Hippocampal formation (tissue), 2 donors: ENCODE data around the gene ZNF169.
"Not testable (repeated sequence)": the region's sequence is repeated elsewhere in the genome, so short reads cannot be mapped to it uniquely, and the experiment has no call there.

Source experiments
- DNase-seq, 2 donors: peaks; one replicate each; lab custom pipeline; 2025; lab: John Stamatoyannopoulos, UW

ZNF169 gene

DNA sequence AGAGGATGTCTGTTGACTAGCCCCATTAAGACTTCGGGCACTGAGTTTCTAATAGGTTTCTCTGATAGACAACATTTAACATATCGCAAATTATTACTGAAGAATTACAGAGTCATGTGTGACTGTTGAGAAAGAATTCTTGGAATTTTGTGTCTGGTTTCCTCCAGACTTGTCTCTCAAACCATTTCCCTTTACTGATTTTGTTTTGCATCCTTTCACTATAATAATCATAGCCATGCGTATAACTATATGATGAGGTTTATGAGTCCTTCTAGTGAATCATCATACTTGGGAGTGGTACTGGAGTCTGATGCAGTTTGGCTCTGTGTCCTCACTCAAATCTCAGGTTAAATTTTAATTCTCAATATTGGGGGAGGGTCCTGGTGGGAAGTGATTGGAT is 27.0 kb downstream of the ZNF169 start:
- DNase-seq = no peak

DNA sequence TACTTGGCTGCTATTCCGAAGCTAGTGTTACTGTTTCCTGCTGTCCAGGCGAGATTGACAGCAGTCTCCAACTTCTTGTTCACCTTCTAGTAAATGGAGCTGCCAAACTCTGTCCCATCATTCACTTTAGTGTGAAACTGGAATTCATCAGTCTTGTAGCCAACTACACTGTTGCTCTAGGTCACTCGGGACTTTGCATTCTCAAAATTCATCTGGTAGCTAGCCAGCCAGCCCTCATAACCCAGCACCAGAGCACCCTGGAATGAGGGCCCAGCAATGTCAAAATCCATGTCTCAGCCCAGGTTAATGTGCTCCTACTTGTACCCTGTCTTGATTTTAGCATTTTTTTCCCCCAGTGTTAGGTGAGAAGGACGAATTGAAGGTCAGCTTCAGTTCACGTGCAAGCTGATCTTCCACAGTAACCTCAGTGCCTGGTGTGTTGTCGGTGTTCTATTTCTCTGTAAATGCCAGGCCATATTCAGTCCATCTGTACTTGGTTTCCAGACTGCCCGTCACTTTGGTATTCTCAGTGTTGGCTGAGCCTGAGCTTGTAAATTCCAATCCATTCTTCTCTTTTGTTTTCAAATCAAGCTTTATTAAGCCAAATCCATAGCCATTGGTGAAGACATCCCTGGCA is 28.9 kb downstream of the ZNF169 start:
- no peak for DNase-seq

DNA sequence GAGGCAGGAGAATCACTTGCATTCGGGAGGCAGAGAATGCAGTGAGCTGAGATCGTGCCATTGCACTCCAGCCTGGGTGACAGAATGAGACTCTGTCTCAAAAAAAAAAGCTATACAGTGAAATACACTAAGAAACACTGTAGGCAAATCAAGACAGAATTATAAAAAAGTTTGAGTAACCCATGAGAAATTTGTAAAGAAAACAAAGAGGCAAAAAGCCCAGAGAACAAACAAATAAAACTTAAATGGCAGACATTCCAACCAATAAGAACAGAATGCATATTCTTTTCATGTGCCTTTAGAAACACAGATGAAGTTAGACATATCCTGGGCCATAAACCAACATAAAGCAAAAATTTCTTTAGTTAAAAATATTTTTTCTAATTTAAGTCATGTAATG is 30.6 kb downstream of the ZNF169 start:
- no peak for DNase-seq

DNA sequence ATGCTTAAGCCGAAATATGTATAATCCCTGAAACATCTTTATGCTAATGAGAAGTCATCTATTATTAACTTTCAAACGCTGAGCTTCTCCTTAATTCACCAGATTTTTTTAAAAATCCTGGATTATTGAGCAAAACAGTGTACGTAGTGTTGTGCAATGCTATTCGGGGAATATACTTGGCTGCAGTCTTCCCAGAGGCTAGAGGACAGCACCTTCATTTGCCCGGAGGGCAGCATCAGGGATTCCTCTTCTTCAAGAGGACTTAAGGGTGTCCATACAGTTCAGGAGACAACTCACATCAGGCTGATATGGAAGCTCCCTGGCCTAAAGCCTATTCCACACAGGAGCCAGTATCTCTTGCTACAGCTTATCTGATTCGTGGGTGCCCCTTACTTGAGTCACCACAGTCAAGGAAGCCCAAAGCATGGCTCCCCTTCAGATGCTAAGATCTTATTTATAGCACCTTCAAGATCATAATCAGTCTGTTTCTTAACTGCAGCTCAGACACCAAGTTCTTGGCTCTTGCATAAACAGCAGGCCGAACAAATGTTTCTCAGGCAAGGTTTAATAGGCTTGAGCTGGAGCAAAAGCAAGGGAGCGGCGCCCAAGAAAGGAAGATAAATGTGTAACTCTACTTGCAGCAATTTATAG is 40.0 kb downstream of the ZNF169 start:
- DNase-seq = peak in 1 of 2 donors; percentile 41

DNA sequence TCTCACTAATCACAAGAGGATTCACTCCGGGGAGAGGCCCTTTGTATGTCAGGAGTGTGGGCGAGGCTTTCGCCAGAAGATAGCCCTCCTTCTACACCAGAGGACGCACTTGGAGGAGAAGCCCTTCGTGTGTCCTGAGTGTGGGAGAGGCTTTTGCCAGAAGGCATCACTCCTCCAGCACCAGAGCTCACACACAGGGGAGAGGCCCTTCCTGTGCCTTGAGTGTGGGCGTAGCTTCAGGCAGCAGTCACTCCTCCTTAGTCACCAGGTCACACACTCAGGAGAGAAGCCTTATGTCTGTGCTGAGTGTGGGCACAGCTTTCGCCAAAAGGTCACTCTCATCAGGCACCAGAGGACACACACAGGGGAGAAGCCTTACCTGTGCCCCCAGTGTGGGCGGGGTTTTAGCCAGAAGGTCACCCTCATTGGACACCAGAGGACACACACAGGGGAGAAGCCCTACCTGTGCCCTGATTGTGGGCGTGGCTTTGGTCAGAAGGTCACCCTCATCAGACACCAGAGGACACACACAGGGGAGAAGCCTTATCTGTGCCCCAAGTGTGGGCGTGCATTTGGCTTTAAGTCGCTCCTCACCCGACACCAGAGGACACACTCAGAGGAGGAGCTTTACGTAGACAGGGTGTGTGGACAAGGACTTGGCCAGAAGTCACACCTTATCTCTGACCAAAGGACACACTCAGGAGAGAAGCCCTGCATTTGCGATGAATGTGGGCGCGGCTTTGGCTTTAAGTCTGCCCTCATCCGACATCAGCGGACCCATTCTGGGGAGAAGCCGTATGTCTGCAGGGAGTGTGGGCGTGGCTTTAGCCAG is 41.6 kb downstream of the ZNF169 start:
- DNase-seq = no peak

DNA sequence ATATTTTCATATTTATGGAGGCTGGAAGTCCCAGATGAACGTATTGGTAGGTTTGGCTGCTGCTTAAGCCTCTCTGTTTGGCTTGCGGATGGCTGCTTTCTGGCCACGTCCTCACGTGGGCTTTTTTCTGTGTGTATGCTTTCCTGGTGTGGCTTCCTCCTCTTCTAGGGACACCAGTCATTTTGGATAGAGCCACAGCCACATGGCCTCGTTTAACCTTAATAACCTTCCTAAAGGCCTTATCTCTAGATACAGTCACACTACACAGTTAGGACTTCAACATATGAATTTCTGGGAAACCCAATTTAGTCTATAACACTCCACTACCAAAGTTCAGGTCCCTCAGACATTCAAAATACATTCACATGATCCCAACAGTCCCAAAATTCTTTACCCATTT is 42.5 kb downstream of the ZNF169 start:
- DNase-seq = no peak

DNA sequence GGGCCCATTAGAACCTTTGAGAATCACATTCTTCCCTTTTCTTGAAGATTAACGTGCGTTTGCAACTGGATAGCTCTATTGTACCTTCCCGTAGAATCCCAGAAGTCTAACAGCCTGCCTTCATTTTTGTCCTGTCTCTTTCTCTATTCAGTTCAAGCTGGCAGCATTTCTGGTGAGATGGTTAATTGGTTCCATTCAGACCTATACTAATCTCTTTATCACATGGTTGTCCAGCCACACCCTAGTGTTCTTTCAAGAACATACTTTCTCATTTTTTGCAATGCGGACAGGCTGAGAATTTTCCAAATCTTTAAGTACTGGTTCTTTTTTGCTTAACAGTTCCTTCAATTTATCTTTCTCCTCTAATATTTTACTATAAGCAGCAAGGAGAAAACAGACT is 43.3 kb downstream of the ZNF169 start:
- no peak for DNase-seq

DNA sequence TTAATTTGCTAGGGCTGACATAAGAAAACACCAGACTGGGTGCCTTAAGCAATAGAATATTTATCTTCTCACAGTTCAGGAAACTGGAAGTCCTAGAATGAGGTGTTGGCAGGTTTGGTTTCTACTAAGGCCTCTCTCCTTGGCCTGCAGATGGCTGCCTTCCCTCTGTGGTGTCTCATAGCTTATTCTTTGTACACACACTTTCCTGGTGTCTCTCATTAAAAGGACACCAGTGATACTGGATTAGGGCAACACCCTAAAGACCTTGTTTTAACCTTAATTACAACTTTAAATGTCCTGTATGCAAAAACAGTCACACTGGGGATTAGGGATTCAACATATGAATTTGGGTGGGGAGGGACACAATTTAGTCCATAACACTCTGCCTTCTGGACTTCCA is 44.2 kb downstream of the ZNF169 start:
- no peak for DNase-seq

DNA sequence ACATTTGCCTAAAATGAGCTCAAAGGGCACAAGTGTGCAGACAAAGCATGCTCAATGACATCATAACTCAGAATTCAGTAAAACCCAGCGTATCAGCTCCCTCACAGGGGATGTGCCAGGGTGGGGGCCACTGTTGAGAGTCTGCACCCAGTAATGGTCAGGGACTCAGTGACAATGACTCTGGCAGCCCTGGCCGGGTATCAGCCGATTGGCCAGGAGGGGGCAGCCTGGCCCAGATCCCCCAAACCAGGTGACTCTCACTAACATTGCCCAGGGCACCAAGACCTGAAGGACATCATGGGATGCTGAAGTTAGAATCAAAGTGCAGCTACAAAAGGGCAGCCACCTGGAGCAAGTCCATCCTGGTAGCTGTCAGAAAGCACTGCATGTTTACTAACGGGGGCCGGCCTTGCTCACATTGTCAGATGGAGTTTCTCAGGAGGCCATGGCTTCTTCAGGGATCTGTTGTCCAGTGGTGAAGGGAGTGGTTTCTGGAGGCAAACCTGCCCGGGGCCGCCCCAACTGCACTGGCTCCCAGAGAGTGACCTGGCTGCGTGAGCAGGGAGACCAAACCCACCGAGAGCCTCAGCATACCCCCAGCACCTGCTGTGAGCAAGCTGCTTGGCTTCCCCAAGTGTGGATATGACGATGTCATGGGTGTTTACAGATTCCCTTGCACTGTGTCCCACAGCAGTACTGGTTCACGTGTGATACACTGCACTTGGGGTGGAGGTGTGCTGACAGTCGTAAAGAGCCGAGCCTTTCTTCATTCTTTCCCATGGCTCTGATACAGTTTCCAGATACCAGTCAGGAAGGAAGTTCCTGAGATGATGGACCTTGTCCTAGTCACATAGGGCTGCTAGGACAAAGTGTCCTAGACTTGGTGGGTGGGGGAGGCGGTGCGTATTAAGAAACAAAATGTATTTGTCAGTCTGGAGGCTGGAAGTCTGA is 56.2 kb downstream of the ZNF169 start:
- not testable (repeated sequence) for DNase-seq

DNA sequence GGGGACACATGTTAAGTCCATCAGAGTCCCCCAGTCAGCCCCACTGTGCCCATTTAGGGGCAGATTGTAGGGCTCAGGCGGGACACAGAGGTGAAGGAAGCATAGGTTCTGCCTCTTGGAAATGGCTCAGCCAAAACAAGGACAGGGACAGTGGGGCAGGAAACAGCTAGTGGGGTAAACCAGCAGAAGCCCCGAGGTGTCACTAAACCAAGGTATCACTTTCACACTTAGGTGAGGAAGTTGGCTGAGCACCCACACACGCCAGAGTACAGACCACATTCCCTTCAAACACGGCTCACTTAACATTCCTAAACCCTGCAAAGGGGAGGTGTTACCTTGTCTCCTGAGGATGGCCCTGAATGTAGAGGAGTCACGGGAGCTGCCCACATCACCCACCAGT is 57.1 kb downstream of the ZNF169 start:
- not testable (repeated sequence) for DNase-seq

DNA sequence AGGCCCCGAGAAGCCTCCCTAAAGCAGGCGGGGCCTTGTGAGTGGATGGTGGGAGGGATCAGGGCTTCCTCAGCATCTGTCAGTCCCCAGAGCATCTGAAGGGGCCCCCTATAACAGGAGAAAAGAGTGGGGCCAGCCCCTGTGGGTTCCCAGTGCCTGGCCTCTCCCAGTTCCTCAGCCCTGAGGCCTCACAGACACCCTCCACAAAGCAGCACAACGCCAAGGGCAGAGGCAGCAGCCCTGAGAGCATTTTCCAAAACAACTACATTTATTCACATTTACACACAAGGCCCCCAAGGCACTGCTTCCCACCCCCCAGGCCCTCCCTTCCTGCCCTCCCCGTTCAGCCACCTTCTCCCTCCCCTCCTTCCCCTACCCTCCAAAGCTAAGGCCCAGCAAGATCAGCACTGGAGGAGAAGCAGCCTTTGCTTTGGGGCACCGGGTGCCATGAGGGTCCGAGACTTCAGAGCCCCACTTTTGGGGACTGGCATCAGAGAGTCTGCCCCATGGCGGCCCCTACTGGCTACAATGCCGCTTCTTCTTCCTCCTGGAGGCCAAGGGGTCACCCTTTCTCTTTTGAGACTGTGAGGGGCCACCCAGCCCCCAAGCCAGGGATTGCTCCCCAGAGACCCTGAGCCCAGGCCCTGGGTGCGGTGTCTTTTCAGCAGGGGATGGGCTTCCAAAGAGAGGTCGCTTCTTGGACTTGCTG is 59.0 kb downstream of the ZNF169 start:
- not testable (repeated sequence) for DNase-seq

DNA sequence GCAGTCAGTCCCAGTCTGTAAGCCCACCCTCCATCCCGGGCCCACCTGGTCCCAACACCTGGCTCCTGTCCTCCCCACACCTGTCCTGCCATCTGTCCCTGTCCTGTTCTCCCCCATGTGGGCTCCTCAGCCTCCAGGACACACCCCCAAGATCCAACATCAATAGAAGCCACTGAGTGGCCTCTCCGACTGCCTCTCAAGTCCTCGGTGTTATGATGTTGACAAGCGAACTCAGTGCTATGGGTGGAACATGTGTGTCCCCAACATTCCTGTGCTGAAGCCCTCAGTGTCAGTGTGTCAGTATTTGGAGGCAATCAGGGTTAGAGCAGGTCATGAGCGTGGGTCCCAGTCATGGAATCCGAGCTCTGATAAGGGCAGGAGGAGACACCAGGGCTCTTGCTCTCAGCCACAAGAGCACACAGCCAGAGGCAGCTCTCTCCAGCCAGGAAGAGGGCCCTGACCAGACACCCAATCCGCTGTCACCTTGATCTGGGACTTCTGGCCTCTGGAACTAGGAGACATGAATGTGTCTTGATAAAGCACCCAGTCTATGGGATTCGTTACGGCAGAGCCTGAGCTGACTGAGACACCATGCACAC is 63.3 kb downstream of the ZNF169 start:
- not testable (repeated sequence) for DNase-seq

DNA sequence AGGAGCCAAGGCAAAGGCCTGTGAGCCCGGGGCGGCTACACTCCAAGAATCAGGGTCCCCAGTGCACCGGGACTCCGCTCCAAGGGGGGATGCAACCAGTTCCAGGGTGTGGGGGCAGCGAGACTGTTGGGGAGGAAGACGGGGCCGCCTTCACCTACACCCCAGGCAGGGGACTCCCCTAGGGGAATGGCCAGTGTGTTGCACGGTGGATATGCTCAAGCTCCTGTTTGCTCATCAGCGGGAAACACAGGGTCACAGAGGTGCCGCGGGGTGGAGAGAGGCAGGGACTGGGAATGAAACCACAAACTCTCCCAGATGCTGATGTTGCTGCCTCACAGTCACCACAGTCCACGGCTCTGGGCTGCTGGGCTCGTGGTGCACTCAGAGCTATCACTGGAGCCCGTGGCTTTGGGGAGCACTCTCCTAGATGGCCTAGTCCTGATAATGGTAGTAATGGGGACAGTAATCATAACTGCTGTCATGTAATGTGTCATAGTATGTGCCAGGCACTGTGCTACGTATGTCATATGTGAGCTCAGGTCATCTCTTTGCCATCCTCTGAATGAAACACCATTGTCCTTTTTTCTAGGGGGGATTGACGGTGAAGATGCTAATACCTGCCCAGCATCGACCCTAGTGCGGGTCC is 64.2 kb downstream of the ZNF169 start:
- DNase-seq = not testable (repeated sequence)

DNA sequence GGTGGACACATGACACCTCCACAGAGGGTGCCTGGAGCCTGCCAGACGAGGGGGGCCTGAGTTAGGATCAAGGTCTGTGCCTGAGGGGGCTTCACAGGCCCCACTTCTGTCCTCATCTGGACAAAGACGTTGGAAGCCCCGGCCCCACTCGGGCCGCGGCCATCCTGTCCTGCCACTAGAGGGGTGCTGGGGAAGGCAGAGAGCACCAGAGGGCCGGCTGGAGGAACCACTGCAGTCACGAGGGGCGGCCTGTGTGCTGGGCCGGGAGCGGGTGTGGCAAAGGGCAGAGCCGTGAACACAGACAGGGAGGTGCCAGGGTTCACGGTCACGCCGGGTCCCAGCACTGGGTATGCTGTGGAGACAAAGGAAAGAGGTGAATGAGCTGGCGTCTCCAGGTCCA is 66.5 kb downstream of the ZNF169 start:
- not testable (repeated sequence) for DNase-seq

DNA sequence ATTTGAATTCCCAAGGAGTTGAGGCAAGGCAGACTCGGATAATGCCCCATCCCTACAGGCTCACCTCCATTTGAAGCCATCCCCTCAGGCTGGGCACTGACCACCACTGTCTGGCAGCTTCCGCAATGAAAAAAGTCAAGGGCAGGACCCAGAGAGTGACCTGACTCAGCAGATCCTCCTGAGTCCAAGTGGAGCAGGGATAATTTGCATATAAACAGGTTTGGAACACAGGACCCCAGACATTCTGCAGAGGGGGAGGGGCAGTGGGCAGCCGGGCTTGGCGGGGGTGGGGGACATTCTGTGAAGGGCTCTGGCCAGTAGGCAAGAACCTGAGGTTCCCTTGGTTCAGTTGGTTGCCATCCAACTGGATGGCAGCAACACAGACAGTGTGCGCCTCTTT is 69.4 kb downstream of the ZNF169 start, which contains the start of gene NUTM2F:
TSS of gene NUTM2F (minus strand) at position 101 of the 400 bp plus-strand sequence. CDS start at position 80, 21 bp downstream.
- not testable (repeated sequence) for DNase-seq

DNA sequence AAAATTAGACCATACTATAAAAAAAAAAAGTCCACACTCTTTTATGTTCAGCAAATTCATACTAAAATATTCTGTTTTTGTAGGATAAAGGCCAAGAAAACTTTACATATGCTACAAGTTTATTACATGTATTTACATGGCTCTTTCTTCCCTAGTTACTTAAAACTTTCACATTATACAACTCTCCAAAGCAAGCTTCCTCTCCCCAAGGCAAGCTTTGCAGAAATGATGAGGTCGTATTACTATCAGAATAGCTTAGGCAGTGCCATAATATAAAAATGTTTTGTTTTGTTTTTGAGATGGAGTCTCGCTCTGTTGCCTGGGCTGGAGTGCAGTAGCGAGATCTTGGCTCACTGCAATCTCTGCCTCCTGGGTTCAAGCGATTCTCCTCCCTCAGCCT is 77.3 kb downstream of the ZNF169 start:
- DNase-seq = not testable (repeated sequence)

DNA sequence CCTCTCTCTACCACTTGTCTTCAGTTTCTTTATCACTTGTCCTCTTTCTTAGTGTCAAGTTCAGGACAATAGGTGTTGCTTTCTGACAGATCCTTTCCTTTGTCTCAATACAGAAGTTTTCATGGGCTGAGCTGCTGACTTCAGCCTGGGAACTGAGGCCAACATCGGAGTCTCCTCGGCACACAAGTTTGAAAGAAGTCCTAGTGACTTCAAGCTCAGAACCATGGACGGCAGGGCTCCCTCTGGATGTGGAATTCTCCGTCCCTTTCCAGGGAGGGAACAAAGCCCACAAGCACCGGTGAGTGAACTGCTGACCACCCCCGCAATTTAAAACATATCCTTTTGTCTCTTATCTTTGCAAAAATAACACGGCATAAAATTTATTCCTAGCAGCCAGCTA is 79.6 kb downstream of the ZNF169 start:
- DNase-seq = not testable (repeated sequence)

DNA sequence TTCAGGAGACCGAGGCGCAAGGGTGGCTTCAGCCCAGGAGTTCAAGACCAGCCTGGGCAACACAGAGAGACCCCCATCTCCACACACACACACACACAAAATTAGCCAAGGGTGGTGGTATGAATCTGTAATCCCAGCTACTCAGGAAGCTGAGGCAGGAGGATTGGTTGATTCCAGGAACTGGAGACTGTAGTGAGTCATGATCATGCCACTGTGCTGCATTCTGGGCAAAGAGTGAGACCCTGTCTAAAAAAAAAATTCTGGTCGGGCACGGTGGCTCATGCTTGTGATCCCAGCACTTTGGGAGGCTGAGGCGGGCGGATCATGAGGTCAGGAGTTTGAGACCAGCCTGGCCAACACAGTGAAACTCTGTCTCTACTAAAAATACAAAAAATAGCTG is 80.6 kb downstream of the ZNF169 start:
- DNase-seq = not testable (repeated sequence)

DNA sequence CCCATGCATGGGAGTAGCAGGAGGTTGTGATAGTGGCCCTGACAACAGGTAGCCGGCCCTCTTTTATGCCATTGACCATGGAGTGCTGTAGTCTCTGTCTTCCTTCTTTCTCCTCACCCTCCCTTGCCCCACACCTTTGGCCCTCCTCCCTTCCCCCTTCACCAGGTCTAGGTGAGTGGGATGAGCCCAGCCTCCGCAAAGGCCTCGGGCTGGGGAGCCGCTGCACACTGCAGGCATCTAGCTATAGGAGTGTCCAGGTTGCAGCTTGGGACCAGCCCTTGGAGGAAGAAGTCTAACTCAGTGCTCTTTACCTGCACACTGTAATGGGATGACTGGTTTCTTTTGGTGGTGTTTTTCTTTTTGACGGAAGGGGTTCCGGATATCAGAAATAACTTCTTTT is 81.7 kb downstream of the ZNF169 start:
- not testable (repeated sequence) for DNase-seq

DNA sequence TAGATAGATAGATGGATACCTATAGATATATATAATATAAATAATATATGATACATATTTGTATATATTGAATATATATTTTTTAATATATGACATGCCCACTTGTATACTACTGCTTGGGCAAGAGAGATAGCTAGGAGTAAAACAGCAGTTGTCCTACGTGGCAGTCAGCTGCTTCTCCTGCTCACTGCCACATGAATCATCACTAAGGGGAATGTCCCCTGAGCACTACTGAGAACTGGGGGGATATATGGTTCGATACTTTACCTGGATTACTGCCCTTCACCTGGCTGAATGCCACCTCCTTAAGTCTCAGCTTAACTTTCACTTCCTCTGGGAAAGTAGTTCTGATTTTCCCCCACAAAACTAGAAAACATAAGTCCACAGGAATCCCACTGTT is 82.6 kb downstream of the ZNF169 start:
- DNase-seq = not testable (repeated sequence)
